Natural killer cell (primary cell): Measurements from ENCODE around the gene TIMM13. TPM values are rescaled to one million over a fixed set of nuclear protein-coding genes. Genes with fewer than 3 reads are reported as not detected.

Source experiments
- ATAC-seq, 3 donors: fragments of 150-1000 bp in 2 of 3; fragments of 200-7000 bp in 1 of 3; cut with Tn5 transposase; 1 replicate in 1 of 3; 2 replicates in 2 of 3; pipeline ENCODE4 v1.10.0; 2021; ENCODE audit warnings: mild to moderate bottlenecking in 2 of 3, moderate library complexity in 2 of 3
- DNase-seq, 2 donors: peaks; one replicate each; pipeline versions ENCODE4 v3.0.0 to v3.0.0-alpha.2; 2013 to 2021; ENCODE audit warnings: mixed read lengths in 1 of 2
- H3K27ac ChIP-seq: one replicate; pipeline ENCODE4 v1.5.1; 2013; ENCODE audit warnings: mild to moderate bottlenecking, low read length
- H3K27me3 ChIP-seq: one replicate; pipeline ENCODE4 v1.6.1; 2013; ENCODE audit warnings: low read length; ENCODE audit not compliant: control insufficient read depth, insufficient read depth
- H3K36me3 ChIP-seq: one replicate; pipeline ENCODE4 v1.6.1; 2013; ENCODE audit warnings: low read length; ENCODE audit not compliant: control insufficient read depth, insufficient read depth
- H3K4me1 ChIP-seq: one replicate; pipeline ENCODE4 v1.6.1; 2013; ENCODE audit warnings: low read length; ENCODE audit not compliant: control insufficient read depth, insufficient read depth
- H3K4me3 ChIP-seq: one replicate; pipeline ENCODE4 v1.5.1; 2013; ENCODE audit warnings: low read length
- H3K9me3 ChIP-seq: one replicate; pipeline ENCODE4 v1.6.1; 2013; ENCODE audit warnings: low read length; ENCODE audit not compliant: control insufficient read depth, insufficient read depth
- H3K27ac Mint-ChIP-seq, 2 donors: one replicate each; pipeline ENCODE4 v1.8.0; 2022; ENCODE audit warnings: mild to moderate bottlenecking in 2 of 2, mixed read lengths in 2 of 2, moderate library complexity in 1 of 2
- H3K27me3 Mint-ChIP-seq, 2 donors: one replicate each; pipeline ENCODE4 v1.8.0; 2022; ENCODE audit warnings: low read depth in 2 of 2, mixed read lengths in 2 of 2
- H3K36me3 Mint-ChIP-seq: one replicate; pipeline ENCODE4 v1.8.0; 2022; ENCODE audit warnings: mixed read lengths
- H3K4me1 Mint-ChIP-seq, 2 donors: one replicate each; pipeline ENCODE4 v1.8.0; 2022; ENCODE audit warnings: mixed read lengths in 2 of 2
- H3K4me3 Mint-ChIP-seq: one replicate; pipeline ENCODE4 v1.8.0; 2022; ENCODE audit warnings: mild to moderate bottlenecking, moderate library complexity, mixed read lengths
- H3K9me3 Mint-ChIP-seq, 2 donors: one replicate each; pipeline ENCODE4 v1.8.0; 2022; ENCODE audit warnings: mixed read lengths in 2 of 2
- CTCF ChIP-seq: fragments of 200-600 bp; IDR thresholded peaks from one replicate; pipeline ENCODE4 v1.8.0; 2022; ENCODE audit warnings: antibody characterized with exemption
- WGBS: methylation state at CpG from one replicate; pipeline ENCODE4 v1.1.7; 2013; ENCODE audit warnings: missing lambda C conversion rate; ENCODE audit not compliant: insufficient coverage; 5-methylcytosine and 5-hydroxymethylcytosine counted together
- intact Hi-C: fragments of 100-400 bp; cut with micrococcal nuclease; formaldehyde crosslinking; loops from one replicate; pipeline ENCODE4 v1.14.2; 2022
- total RNA-seq, 4 donors: library from RNA; stranded (reverse); fragments of 120-200 nt in 1 of 4; gene quantifications; one replicate each; pipeline versions ENCODE4 v1.2.3 to v1.2.4, GENCODE V29; 2013 to 2022

Gene TIMM13
- total RNA-seq, 3 donors from 2014 or later (not counting 1 experiment from before 2014, with no cell fraction given) = 24.7 to 30.4 (median 25.1) TPM

GRCh38 chr19:2380567-2380966 lies 46.8 kb downstream of the TIMM13 start:
- H3K4me3 ChIP-seq = no peak overlapping the region
- H3K4me3 Mint-ChIP-seq = no peak overlapping the region
- TF ChIP-seq CTCF = no peak
- H3K9me3 ChIP-seq = no peaks in the 10 kb centered on the region
- H3K36me3 Mint-ChIP-seq = no peaks in the 10 kb centered on the region
- peaks cover 0 to 4% of the 10 kb centered on the region in 2 donors for H3K27me3 Mint-ChIP-seq
- peaks cover 2% of the 10 kb centered on the region in 2 donors for H3K9me3 Mint-ChIP-seq
- DNase-seq = no peak
- ATAC-seq = no peak
- WGBS = 91% methylated on average over 2 of the region's 2 CpGs
- intact Hi-C loops = no loop called here
- H3K27me3 ChIP-seq = no peaks in the 10 kb centered on the region
- peaks cover 4% of the 10 kb centered on the region for H3K4me1 ChIP-seq
- no peak overlapping the region for H3K27ac ChIP-seq
- H3K27ac Mint-ChIP-seq = no peak overlapping the region
- no peaks in the 10 kb centered on the region for H3K4me1 Mint-ChIP-seq
- no peaks in the 10 kb centered on the region for H3K36me3 ChIP-seq

DNA sequence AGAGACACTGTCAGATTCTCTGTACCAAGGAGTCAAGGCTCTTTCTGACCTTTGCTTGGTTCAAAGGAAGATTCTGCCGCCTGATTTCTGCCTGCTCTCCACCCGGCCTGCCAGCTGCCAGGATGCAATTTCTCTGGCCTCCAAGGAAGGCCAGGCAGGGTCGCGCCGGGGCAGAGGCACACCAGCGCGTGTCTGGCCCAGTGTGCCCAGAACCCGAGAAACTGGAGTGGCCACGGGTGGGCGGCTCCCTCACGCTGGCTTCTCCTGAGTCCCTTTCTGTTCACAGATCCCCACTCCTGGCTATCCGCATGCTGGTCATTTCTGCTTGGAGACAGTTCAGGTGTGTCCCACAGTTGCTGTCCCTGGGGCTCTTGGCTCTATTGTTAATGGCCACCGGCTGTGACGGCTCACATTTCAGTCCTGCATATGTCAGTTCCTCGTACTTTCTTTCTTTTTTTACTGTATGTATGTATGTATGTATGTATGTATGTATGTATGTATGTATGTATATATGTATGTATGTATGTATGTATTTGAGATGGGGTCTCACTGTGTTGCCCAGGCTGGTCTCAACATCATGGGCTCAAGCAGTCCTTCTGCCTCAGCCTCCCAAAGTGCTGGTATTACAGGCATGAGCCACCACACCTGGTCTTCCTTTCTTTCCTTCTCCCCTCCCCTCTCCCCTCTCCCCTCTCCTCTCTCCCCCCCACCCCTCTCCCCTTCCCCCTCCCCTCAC lies 50.4 kb downstream of the TIMM13 start:
- H3K4me3 Mint-ChIP-seq = no peak overlapping the region
- H3K27ac ChIP-seq = no peak overlapping the region
- H3K27me3 Mint-ChIP-seq = peaks cover 5 to 11% of the 10 kb centered on the region in 2 donors
- peaks cover 2% of the 10 kb centered on the region in 2 donors for H3K9me3 Mint-ChIP-seq
- no peaks in the 10 kb centered on the region for H3K27me3 ChIP-seq
- intact Hi-C loops = no loop called here
- H3K4me1 Mint-ChIP-seq = no peaks in the 10 kb centered on the region
- no peak for DNase-seq
- no peak for TF ChIP-seq CTCF
- H3K36me3 ChIP-seq = no peaks in the 10 kb centered on the region
- H3K27ac Mint-ChIP-seq = peak overlapping the region; percentile 47 to 84
- ATAC-seq = no peak
- H3K36me3 Mint-ChIP-seq = no peaks in the 10 kb centered on the region
- no peaks in the 10 kb centered on the region for H3K9me3 ChIP-seq
- no peaks in the 10 kb centered on the region for H3K4me1 ChIP-seq
- H3K4me3 ChIP-seq = no peak overlapping the region
- WGBS = 94% methylated on average over 13 of the region's 15 CpGs

Other genes starting within 250 kb of the TIMM13 start
- 10 to 100 TPM; 36.7 to 45.8 (median 44.7) TPM for gene PLEKHJ1, start 191.3 kb downstream of the TIMM13 start, total RNA-seq
- gene SF3A2, start 190.8 kb downstream of the TIMM13 start, total RNA-seq = 100 to 1,000 TPM; 143 to 165 (median 147) TPM
- gene AMH, start 178.3 kb downstream of the TIMM13 start, total RNA-seq = 1 to 10 TPM in 1 of 3 donors, under 1 TPM in 2; 0.55 to 2.1 (median 0.88) TPM
- gene JSRP1, start 171.2 kb downstream of the TIMM13 start, total RNA-seq = 1 to 10 TPM in 1 of 3 donors, under 1 TPM in 1, not detected in 1; 0.82 to 2.0 TPM
- gene PEAK3, start 145.4 kb downstream of the TIMM13 start, total RNA-seq = 1 to 10 TPM; 5.7 to 9.5 (median 8.4) TPM
- 1 to 10 TPM in 1 of 3 donors, under 1 TPM in 2; 0.68 to 1.0 (median 0.84) TPM for gene LINGO3, start 119.4 kb downstream of the TIMM13 start, total RNA-seq
- 10 to 100 TPM; 52.0 to 80.2 (median 77.4) TPM for gene LSM7, start 99.0 kb downstream of the TIMM13 start, total RNA-seq
- gene SPPL2B, start 98.9 kb downstream of the TIMM13 start, total RNA-seq = 10 to 100 TPM; 63.2 to 83.8 (median 79.7) TPM
- gene TMPRSS9, start 67.3 kb downstream of the TIMM13 start, total RNA-seq = not detected
- gene LMNB2, start 29.4 kb upstream of the TIMM13 start, total RNA-seq = 10 to 100 TPM; 12.0 to 23.7 (median 19.3) TPM
- gene GADD45B, start 48.5 kb upstream of the TIMM13 start, total RNA-seq = 100 to 1,000 TPM; 198 to 247 (median 212) TPM